LNCAP (cell line): ENCODE measurements around the gene SLC44A2.

Experiments used
- TF ChIP-seq, protein P1 (sequence below): fragments of 450-650 bp; IDR thresholded peaks from 2 replicates; pipeline ENCODE4 v1.5.1; 2017; ENCODE audit warnings: mild to moderate bottlenecking

The SLC44A2 gene

GRCh38 chr19:10587839-10588150 lies 37.6 kb upstream of the SLC44A2 start:
- TF ChIP-seq, protein P1, sequence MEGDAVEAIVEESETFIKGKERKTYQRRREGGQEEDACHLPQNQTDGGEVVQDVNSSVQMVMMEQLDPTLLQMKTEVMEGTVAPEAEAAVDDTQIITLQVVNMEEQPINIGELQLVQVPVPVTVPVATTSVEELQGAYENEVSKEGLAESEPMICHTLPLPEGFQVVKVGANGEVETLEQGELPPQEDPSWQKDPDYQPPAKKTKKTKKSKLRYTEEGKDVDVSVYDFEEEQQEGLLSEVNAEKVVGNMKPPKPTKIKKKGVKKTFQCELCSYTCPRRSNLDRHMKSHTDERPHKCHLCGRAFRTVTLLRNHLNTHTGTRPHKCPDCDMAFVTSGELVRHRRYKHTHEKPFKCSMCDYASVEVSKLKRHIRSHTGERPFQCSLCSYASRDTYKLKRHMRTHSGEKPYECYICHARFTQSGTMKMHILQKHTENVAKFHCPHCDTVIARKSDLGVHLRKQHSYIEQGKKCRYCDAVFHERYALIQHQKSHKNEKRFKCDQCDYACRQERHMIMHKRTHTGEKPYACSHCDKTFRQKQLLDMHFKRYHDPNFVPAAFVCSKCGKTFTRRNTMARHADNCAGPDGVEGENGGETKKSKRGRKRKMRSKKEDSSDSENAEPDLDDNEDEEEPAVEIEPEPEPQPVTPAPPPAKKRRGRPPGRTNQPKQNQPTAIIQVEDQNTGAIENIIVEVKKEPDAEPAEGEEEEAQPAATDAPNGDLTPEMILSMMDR = no peak

DNA sequence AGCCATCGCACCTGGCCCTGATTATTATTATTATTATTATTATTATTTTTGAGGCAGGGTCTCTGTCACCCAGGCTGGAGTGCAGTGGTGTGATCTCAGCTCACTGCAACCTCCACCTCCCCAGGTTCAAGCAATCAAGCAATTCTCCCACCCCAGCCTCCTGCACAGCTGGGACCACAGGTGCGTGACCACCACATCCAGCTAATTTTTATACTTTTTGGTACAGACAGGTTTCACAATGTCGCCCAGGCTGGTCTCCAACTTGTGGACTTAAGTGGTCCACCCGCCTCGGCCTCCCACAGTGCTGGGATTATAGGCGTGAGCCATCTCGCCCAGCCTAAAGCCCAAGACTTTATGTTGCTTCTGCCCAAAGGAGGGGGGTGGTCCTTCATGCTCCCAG lies 32.2 kb upstream of the SLC44A2 start:
- TF ChIP-seq, protein P1 = no peak

GRCh38 chr19:10593820-10594637 lies 31.3 kb upstream of the SLC44A2 start:
- TF ChIP-seq, protein P1 = no peak

DNA sequence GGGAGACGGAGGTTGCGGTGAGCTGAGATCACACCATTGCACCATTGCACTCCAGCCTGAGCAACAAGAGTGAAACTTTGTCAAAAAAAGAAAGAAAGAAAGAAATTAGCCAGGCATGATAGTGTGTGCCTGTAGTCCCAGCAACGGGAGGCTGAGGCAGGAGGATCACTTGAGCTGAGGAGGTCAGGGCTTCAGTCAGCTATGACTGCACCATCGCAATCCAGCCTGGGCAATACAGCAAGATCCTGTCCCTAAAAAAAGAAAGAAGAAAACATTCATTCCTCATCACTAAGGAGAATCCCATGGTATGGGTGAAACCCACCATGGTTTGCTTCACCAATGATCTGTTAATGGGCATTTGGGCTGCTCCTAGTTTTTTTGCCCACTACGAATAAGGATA lies 25.2 kb upstream of the SLC44A2 start:
- TF ChIP-seq, protein P1 = no peak

DNA sequence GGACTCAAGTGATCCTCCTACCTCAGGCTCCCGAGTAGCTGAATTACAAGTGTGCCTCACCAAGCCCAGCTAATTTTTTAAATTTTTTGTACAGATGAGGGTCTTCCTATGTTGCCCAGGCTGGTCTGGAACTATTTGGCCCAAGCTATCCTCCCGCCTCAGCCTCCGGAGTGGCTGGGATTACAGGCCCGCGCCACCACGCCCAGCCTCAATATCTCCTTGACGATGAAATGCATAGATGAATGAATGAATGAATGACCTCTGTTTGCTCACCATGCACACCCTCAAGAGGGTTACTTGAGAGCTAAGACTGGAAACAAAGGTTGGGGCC lies 23.4 kb upstream of the SLC44A2 start:
- TF ChIP-seq, protein P1 = no peak

DNA sequence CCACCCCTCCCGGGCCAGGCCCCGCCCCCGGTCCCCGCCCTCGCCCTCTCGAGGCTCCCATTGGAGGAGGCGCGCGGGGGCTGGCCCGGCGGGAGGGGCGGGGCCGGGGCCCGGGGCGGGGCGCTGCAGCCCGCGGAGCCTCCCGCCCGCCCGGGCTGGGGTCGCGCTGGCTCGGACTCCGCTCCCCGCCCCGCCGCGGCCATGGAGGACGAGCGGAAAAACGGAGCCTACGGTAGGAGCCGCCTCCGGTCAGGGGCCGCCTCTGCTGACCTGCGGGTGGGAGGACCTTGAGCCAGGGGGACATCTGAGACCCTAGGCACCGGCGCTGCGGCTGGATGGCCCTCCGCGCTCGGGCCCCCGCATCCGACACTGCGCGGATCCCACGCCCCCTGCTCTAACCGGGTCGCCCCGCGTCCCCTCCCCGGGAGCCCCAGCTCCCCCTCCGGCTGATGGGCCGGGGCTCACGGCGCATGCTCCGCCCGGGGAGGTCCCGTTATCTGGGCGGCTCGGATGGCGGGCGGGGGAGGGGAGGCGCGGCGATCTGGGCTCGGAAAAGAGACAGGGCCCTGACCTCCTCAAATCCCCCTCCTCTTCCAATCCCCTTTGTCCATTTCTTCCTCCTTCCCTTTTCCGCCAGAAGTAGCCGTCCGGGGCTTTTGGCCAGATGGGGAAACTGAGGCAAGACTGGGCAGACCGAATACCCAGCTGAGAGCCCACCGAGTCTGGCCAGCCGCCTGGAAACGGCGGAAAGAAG lies 22.8 kb upstream of the SLC44A2 start:
- TF ChIP-seq, protein P1 = no peak

DNA sequence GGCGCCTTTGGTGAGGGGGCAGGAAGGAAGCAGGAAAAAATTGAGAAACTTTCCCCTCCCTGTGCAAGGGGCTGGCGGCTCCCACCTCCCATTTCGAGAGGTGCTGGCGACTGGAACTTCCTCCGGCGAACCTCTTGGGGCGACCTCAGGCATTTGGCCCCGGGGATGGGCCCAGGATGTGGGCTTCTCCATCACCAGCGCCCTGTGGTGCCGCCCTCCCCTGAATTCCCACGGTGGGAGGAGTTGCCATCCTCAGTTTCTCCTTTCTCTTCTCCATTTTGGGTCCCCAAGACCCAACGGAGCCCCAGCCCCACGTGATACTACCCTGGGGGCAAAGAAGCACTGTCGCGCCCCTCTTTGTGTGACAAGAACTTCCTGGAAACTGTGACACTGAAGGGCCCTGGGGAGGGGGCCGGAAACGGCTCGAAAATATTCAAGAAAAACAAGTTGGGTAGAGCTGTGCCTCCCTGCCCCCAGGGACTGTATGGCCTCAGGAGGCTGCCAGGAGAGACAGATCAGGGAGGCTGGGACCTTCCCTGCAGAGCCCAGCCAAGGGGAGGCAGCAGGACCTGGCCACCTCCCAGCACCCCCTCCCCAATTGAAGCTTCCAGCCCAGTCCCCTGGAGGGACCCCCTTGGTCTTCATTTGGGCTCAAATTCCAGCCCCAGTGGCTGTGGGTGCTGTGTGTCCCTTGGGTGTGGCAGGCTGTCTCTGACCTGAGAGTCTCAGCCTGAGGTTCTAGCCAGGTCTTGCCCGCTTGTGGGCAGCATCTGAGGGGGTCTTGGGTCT lies 22.1 kb upstream of the SLC44A2 start:
- TF ChIP-seq, protein P1 = no peak
